ENCODE results near the gene SPTLC3.

The SPTLC3 gene

DNA sequence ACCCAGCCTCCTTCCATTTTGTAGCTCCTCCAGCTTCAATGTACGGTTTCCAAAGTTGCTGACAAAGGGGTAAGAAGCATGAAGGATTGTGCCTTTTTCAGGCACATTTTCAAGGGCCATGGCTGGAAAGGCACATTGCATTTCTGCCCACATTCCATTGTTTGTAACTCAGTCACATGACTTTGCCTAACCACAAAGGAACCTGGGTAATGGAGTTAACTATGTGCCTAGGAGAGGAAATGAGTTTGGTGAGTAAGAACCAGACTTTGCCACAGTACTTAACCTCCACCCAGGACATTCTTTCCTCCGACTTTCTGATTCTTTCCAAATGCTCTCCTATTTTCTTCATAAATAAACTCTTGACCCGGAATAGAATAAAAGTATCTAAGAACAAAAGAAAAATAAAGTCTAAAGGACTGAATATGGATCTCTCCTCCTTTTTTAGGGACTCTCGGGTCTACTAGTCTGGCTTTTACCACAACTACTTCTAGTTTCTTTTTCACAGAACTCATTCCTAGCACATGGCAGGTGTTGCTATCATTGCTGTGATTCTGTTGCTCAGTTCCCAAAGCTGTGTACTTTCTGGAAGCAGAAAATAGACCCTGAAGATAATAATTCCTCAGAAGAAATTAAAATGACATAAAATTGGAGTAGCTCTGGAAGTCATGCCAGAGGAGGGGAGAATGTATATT, 130.8 kb downstream of the SPTLC3 start:
- ATAC-seq (ENCODE audit: low read depth) (no peak), DNase-seq (ENCODE audit: low spot score in 2 of 2) (no peak)
- Mint-ChIP-seq H3K4me3 (no peak overlapping the region), H3K36me3 (no peaks in the 10 kb centered on the region), H3K4me1 (no peaks in the 10 kb centered on the region), H3K27ac (no peak overlapping the region), H3K9me3 (peaks cover 3% of the 10 kb centered on the region), H3K27me3 (peaks cover 4% of the 10 kb centered on the region)

DNA sequence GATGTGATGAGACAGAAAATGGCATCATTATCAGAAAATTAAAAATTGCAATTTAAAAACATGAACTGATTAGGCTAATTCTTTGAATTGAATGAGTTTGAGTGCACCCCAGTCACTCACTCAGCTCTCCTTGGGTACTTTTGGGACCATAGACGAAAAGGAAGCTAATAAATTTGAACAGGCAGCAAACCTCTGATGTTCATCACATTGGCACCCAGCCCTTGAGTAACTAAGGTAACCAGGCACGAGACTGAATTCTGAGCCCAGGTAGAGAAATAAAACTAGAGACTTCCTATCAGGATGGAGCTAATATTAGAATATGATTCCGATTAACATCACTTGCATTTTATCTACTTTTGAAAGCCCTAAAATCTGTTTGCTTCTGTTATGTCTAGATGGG, 131.4 kb downstream of the SPTLC3 start:
- H3K4me1 Mint-ChIP-seq, result no peaks in the 10 kb centered on the region
- H3K36me3 Mint-ChIP-seq, result no peaks in the 10 kb centered on the region
- no peak overlapping the region for H3K4me3 Mint-ChIP-seq
- DNase-seq (ENCODE audit: low spot score in 2 of 2) (no peak), ATAC-seq (ENCODE audit: low read depth) (no peak)
- no peak overlapping the region for H3K27ac Mint-ChIP-seq
- H3K27me3 Mint-ChIP-seq, result peaks cover 4% of the 10 kb centered on the region
- H3K9me3 Mint-ChIP-seq, result peaks cover 3% of the 10 kb centered on the region

DNA sequence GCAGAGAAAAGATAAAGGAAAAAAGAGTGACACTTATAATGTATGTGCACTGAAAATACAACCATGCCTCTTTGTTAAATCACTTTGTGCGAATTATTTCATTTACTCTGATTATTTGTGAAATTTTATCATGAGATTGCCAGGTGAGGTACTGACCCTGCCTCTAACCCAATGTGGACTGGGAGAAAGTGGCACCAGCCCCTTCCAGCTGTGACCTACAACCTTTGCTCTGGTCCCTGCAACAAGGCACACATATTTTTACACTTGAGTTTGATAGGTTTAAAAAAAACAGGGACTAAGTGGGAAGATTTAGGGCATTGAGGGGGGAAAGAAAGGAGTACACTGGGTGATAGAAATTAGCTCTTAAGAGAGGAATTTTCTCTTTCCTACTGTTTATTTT, 132.0 kb downstream of the SPTLC3 start:
- H3K36me3 Mint-ChIP-seq, result no peaks in the 10 kb centered on the region
- no peak overlapping the region for H3K27ac Mint-ChIP-seq
- H3K9me3 Mint-ChIP-seq, result peaks cover 3% of the 10 kb centered on the region

DNA sequence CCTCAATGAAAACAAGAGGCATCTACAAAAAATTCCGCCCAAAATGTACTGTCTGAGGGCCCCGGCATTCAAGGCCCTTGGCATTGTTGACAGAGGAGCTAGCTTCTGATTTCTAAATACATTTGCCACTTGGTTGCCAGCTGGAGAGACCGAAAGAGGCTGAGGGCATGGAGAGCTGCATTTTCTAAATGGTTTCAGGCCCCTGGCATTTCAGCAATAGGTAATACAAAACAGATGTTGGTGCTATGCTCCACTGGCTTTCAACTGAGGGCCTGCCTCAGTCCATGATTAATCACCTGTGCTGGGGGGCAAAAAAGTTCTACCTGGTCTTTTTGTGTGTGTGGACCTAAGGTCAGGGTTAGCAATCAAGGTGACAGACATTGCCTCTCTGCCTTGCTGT, 132.8 kb downstream of the SPTLC3 start:
- Mint-ChIP-seq H3K27me3 (peaks cover 6% of the 10 kb centered on the region), H3K36me3 (no peaks in the 10 kb centered on the region), H3K27ac (no peak overlapping the region), H3K4me3 (no peak overlapping the region), H3K9me3 (peaks cover 3% of the 10 kb centered on the region), H3K4me1 (no peaks in the 10 kb centered on the region)
- ATAC-seq (ENCODE audit: low read depth), result no peak
- no peak for DNase-seq (ENCODE audit: low spot score in 2 of 2)

More for the DNA sequence above, 132.0 kb downstream of the SPTLC3 start:
- DNase-seq (ENCODE audit: low spot score in 2 of 2) (no peak), ATAC-seq (ENCODE audit: low read depth) (no peak)
- Mint-ChIP-seq H3K27me3 (peaks cover 4% of the 10 kb centered on the region), H3K4me3 (no peak overlapping the region), H3K4me1 (no peaks in the 10 kb centered on the region)

DNA sequence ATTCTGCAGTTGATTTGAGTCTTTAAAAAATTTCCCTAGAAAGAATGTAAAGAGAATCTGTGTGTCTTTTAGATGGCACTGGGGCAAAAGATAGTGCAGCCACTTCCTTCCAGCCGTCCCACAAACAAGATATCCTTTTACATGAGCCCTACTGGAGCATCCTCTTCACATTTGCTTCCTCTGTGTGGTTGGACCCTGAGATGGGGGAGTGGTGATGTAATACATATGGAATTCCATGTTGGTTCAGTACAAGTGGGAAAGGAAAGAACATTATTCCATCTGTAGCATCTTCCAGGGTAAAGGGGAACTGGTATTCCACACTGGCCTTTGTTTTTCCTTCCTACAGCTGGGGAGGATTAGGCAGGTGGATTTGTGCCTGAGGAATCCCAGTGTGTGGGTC, 133.4 kb downstream of the SPTLC3 start:
- peaks cover 3% of the 10 kb centered on the region for H3K9me3 Mint-ChIP-seq
- no peaks in the 10 kb centered on the region for H3K36me3 Mint-ChIP-seq
- ATAC-seq (ENCODE audit: low read depth) (no peak), DNase-seq (ENCODE audit: low spot score in 2 of 2) (no peak)
- H3K4me1 Mint-ChIP-seq, result no peaks in the 10 kb centered on the region
- H3K27me3 Mint-ChIP-seq, result peaks cover 6% of the 10 kb centered on the region
- H3K4me3 Mint-ChIP-seq, result no peak overlapping the region
- no peak overlapping the region for H3K27ac Mint-ChIP-seq

DNA sequence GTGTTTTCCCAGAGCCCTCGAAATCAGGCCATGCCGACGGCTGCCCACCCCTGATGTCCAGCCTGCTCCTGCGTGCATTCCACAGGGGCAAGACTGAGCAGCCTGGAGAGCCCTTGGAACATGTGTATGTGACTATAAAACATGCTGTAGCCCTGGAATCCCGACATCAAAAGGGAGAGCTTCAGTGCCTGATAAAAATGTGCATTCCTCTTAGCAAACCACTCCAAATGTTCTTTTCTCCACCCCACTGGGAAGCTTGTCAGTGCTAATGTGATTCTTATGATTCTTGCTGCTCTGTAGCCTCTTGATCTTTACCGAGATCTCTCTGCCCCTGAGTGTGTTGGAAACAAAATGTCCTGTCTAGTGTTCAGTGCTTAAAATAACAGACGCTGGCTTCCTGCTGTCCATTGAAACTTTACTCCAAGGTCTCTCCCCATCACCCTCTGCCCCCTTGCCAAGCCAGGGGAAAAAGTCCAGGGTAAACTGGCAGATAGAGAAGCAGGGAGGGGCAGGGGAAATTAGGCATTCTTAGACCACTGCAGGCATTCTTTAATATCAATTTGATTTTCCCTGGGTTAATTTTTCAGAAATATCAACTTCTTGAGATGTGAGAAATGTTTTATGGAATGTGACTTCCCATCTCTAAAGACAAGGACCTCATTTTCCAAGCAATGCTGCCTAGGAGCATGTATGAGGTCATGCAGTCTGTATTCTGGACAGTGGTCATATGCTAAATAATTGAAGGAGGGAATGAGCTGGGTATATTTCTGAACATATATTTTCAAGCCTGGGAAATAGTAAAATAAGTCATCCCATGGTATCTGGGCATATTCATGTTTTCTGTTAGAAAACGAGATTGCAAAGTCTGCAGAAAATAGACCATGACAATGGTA, 138.5 kb downstream of the SPTLC3 start:
- H3K9me3 Mint-ChIP-seq, result peaks cover 4% of the 10 kb centered on the region
- DNase-seq (ENCODE audit: low spot score in 2 of 2), result no peak
- H3K27ac Mint-ChIP-seq, result no peak overlapping the region
- no peak overlapping the region for H3K4me3 Mint-ChIP-seq
- H3K36me3 Mint-ChIP-seq, result no peaks in the 10 kb centered on the region
- H3K27me3 Mint-ChIP-seq, result peaks cover 10% of the 10 kb centered on the region
- H3K4me1 Mint-ChIP-seq, result no peaks in the 10 kb centered on the region
- no peak for ATAC-seq (ENCODE audit: low read depth)

DNA sequence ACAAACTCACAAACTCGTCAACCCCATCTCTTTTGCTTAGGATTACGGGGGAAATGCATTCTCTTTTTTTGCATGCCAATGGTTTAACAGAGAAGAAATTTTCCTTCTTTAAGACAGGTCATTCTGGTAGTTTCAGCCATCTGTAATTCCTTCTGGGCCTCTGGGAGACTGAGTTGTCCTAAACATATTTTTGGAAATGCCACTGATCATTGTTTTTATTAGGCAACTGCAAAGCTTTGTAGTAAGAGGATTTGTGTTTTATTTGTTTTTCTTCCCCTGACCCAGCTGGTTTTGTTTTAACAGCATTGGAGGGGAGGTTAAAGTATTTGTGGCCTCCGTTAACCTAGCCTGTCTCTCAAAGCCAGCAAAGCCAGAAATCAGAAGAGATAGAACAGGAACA, 139.2 kb downstream of the SPTLC3 start:
- Mint-ChIP-seq H3K9me3 (peaks cover 4% of the 10 kb centered on the region), H3K36me3 (no peaks in the 10 kb centered on the region), H3K4me3 (no peak overlapping the region), H3K4me1 (no peaks in the 10 kb centered on the region), H3K27me3 (peaks cover 10% of the 10 kb centered on the region), H3K27ac (no peak overlapping the region)
- ATAC-seq (ENCODE audit: low read depth), result no peak
- no peak for DNase-seq (ENCODE audit: low spot score in 2 of 2)

DNA sequence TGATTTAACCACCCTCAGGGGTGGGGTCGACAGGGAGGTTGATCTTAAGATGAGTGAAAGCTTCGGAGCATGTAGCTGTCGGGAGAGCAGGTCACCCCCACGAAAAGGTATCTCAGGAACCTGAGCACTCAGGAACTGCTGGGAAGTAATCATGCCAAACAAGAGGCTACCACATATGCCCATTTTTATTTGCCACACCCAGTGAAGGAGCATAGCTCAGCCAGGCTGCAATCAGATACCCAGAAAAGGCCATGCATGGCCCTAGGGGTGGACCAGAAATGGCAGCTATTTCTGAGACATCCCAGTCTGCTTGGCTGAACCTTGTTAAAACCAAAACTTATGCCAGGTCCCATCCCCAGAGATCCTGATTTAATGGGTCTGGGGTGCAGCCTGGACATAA, 139.6 kb downstream of the SPTLC3 start:
- Mint-ChIP-seq H3K4me3 (no peak overlapping the region), H3K9me3 (peaks cover 4% of the 10 kb centered on the region), H3K36me3 (no peaks in the 10 kb centered on the region), H3K4me1 (no peaks in the 10 kb centered on the region), H3K27ac (no peak overlapping the region), H3K27me3 (peaks cover 10% of the 10 kb centered on the region)
- DNase-seq (ENCODE audit: low spot score in 2 of 2), result no peak
- no peak for ATAC-seq (ENCODE audit: low read depth)

DNA sequence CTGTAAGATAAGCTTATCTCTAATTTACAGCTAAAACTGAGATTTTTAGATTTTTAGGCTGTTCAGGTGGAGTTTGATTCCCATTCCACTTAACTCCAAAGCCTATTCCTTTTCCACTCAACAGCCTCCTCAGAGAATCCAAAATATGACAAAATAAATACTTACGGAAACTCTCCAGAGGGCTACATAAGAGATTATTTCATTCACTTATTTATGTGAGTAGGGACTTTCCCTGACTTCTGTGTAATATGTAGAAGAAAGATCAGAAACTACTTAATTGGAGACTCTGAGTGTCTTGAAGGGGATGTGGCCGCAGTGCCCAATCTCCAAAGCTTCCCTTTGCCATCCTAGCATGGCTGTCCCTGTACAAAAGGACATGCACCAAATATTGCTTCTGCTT, 140.2 kb downstream of the SPTLC3 start:
- no peak for ATAC-seq (ENCODE audit: low read depth)
- Mint-ChIP-seq H3K36me3 (no peaks in the 10 kb centered on the region), H3K4me3 (no peak overlapping the region), H3K4me1 (no peaks in the 10 kb centered on the region), H3K27me3 (peaks cover 7% of the 10 kb centered on the region), H3K9me3 (peaks cover 2% of the 10 kb centered on the region), H3K27ac (no peak overlapping the region)
- DNase-seq (ENCODE audit: low spot score in 2 of 2), result no peak

DNA sequence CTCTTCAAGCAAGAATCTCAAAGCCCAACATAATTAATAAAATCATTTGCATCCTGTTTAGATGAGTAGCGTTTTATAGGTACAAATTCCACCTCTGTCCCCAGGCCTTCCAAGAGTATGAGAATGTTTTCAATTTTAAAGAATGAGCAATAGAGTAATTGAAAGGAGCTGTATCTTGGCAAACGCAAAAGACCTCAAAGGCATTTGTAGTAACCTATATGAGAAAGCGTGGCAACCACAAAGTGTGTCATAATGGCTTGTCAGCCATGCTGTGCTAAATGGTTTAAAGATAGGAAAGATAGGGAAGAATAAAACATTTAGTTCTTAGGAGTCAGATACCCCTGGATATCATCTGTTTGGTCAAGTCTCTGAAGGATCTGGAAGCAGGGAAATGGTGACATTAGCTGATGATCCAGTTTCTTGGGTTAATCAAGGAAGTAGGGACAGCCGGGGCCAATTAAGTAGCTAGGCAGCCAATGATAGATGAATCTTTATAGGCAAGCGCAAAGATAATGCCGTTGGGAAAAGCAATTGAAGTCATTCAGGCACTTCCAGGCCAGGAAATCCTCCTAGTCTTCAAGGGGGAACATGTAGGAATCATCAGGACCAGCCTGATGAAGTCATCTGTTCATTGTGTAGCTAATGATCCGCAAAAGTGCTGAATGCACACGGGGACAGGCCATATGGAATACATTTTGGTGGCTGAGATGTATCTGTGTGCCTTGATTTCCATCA, 140.8 kb downstream of the SPTLC3 start:
- DNase-seq (ENCODE audit: low spot score in 2 of 2) (no peak), ATAC-seq (ENCODE audit: low read depth) (no peak)
- Mint-ChIP-seq H3K36me3 (no peaks in the 10 kb centered on the region), H3K27ac (no peak overlapping the region), H3K4me1 (no peaks in the 10 kb centered on the region), H3K27me3 (peaks cover 6% of the 10 kb centered on the region), H3K9me3 (peaks cover 1% of the 10 kb centered on the region), H3K4me3 (no peak overlapping the region)

DNA sequence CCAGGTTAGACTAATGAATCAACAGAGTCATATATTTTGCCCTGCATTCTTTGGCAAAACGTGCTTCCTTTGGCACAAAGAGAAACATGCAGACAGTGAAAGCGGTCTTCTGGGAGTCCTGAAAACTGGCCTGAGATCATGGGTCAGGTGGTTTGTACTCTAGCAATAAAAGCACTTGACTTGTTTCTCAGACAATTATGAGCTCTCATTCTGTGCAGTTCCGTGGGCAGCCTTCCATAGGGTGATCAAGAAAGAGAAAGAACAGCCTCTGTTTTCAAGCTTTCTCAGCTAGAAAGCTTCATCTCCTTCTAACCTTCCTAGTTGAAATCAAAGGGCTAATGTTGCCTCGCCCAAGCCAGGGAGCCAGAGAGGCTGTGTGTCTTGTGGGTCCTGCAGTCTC, 149.6 kb downstream of the SPTLC3 start:
- ATAC-seq (ENCODE audit: low read depth) (no peak), DNase-seq (ENCODE audit: low spot score in 2 of 2) (no peak)
- no peaks in the 10 kb centered on the region for H3K27me3 Mint-ChIP-seq
- H3K4me1 Mint-ChIP-seq, result no peaks in the 10 kb centered on the region
- H3K27ac Mint-ChIP-seq, result no peak overlapping the region
- no peak overlapping the region for H3K4me3 Mint-ChIP-seq
- no peaks in the 10 kb centered on the region for H3K36me3 Mint-ChIP-seq
- no peaks in the 10 kb centered on the region for H3K9me3 Mint-ChIP-seq

DNA sequence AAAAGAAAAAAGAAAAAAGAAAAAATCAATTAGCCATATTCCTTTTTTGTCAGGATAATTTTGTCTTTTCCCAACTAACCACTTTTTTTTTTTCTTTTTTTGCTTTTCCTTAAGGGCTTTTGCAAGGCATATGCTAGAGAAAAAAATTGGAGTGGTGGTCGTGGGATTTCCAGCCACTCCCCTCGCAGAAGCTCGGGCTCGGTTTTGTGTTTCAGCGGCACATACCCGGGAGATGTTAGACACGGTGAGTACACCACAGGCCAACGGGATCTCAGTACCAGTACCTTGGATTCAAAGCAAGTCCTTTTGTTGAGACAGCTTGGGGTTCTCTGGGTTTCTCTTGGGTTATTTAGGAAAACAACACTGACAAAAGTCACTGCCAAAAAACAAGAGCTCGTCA, 151.1 kb downstream of the SPTLC3 start:
- no peak for DNase-seq (ENCODE audit: low spot score in 2 of 2)
- ATAC-seq (ENCODE audit: low read depth), result no peak
- H3K4me1 Mint-ChIP-seq, result no peaks in the 10 kb centered on the region
- H3K4me3 Mint-ChIP-seq, result no peak overlapping the region
- no peaks in the 10 kb centered on the region for H3K27me3 Mint-ChIP-seq
- no peaks in the 10 kb centered on the region for H3K36me3 Mint-ChIP-seq
- no peak overlapping the region for H3K27ac Mint-ChIP-seq
- no peaks in the 10 kb centered on the region for H3K9me3 Mint-ChIP-seq

DNA sequence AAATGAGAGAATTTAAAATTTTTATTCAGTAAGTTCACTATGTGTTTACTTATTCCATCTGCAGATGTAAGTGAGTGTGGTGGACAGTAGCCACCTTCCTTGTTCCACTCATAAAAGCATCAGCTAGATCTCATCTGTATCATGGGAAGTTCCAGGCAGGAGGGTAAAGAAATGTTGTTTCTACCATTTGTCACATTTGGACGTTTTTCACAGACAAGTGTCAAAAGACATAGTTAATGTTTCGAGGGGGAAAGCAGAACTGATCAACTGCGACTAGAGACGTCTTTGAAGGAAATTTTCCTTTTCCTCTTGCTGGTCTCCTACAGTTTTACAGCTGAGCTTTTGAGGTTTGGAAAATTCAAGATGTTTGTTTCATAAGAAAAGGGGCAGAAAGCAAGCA, 156.4 kb downstream of the SPTLC3 start:
- no peak overlapping the region for H3K4me3 Mint-ChIP-seq
- no peaks in the 10 kb centered on the region for H3K27me3 Mint-ChIP-seq
- ATAC-seq (ENCODE audit: low read depth), result no peak
- no peaks in the 10 kb centered on the region for H3K36me3 Mint-ChIP-seq
- H3K9me3 Mint-ChIP-seq, result peaks cover 1% of the 10 kb centered on the region
- H3K4me1 Mint-ChIP-seq, result no peaks in the 10 kb centered on the region
- no peak for DNase-seq (ENCODE audit: low spot score in 2 of 2)
- H3K27ac Mint-ChIP-seq, result no peak overlapping the region

DNA sequence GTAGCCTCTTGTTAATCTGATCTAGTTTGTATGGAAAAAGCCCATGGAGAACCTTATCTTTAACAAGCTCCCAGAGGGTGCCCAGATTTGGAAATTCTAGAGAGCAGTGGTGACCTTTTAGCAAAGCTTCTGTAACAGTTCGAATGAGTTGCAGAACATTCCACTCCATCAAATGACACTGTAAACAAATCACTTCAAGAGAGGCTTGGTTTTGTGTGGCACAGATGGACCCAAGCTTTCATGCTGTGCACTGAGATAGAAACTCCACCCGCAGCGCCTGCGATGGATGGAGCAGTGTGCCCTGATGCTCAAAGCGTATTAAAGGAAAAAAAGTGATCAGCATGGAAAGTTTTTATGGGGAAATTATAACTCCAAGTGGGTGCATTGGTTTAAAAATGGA, 157.2 kb downstream of the SPTLC3 start:
- Mint-ChIP-seq H3K27ac (no peak overlapping the region), H3K4me3 (no peak overlapping the region), H3K4me1 (no peaks in the 10 kb centered on the region), H3K36me3 (no peaks in the 10 kb centered on the region), H3K9me3 (peaks cover 1% of the 10 kb centered on the region), H3K27me3 (peaks cover 2% of the 10 kb centered on the region)
- DNase-seq (ENCODE audit: low spot score in 2 of 2) (no peak), ATAC-seq (ENCODE audit: low read depth) (no peak)
